Lower leg skin (tissue), 3 donors: ENCODE data around the gene NOL4L.

Experiments
- POLR2A ChIP-seq, 2 donors: fragments of 450-650 bp; IDR thresholded peaks; one replicate each; pipeline ENCODE4 v1.6.1; 2016 to 2017; ENCODE audit warnings: antibody characterized with exemption in 2 of 2, mild to moderate bottlenecking in 1 of 2, moderate library complexity in 1 of 2
- TF ChIP-seq, protein P1 (sequence below), 3 donors: fragments of 450-650 bp; IDR thresholded peaks; one replicate each; pipeline ENCODE4 v1.5.1; 2016; ENCODE audit warnings: antibody characterized with exemption in 3 of 3, mild to moderate bottlenecking in 3 of 3, moderate library complexity in 2 of 3

DNA sequence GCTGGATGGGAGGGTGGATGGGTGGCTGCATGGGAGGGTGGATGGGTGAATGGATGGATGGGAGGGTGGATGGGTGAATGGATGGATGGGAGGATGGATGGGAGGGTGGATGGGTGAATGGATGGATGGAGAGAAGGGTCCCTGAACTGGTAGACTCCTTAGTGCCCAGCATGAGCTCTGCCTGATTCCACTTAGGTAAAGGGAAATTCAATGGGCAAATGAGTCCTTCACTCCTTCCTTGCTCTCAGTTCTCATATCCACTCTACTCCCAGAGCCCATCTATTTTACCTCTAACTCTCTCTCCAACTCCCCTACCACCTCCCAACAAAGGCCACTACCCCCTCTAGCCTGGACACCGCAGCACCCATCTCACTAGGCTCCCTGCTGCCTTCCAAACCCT lies 29.2 kb upstream of the NOL4L start:
- TF ChIP-seq, protein P1, sequence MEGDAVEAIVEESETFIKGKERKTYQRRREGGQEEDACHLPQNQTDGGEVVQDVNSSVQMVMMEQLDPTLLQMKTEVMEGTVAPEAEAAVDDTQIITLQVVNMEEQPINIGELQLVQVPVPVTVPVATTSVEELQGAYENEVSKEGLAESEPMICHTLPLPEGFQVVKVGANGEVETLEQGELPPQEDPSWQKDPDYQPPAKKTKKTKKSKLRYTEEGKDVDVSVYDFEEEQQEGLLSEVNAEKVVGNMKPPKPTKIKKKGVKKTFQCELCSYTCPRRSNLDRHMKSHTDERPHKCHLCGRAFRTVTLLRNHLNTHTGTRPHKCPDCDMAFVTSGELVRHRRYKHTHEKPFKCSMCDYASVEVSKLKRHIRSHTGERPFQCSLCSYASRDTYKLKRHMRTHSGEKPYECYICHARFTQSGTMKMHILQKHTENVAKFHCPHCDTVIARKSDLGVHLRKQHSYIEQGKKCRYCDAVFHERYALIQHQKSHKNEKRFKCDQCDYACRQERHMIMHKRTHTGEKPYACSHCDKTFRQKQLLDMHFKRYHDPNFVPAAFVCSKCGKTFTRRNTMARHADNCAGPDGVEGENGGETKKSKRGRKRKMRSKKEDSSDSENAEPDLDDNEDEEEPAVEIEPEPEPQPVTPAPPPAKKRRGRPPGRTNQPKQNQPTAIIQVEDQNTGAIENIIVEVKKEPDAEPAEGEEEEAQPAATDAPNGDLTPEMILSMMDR (IDR thresholded peaks at IDR 0.05): no peak
- TF ChIP-seq POLR2A (IDR thresholded peaks at IDR 0.05): no peak
